SIG-M5 treated with dmso at 0.1 percent for 504 hours (cell line): ENCODE data around the gene GRIN3A.
"Not testable (repeated sequence)": the region's sequence is repeated elsewhere in the genome, so short reads cannot be mapped to it uniquely, and the experiment has no call there.

Experiments
- DNase-seq: peaks from one replicate; lab custom pipeline; 2025; ENCODE audit not compliant: unreplicated experiment; lab: John Stamatoyannopoulos, UW

The GRIN3A gene

GRCh38 chr9:101582553-101582952 is 155.9 kb downstream of the GRIN3A start:
- no peak for DNase-seq

- peak; percentile 48 for DNase-seq
Measured at GRCh38 chr9:101579711-101580545, 158.5 kb downstream of the GRIN3A start.

GRCh38 chr9:101578378-101578777 is 160.1 kb downstream of the GRIN3A start:
- DNase-seq = peak; percentile 52

GRCh38 chr9:101574731-101575333 is 163.6 kb downstream of the GRIN3A start:
- no peak for DNase-seq

- DNase-seq = no peak
Measured at GRCh38 chr9:101572316-101572715, 166.1 kb downstream of the GRIN3A start.

GRCh38 chr9:101571114-101571513 is 167.3 kb downstream of the GRIN3A start:
- DNase-seq = no peak

- DNase-seq = no peak
Measured at GRCh38 chr9:101569741-101570501, 168.5 kb downstream of the GRIN3A start.

- no peak for DNase-seq
Measured at GRCh38 chr9:101567725-101568350, 170.6 kb downstream of the GRIN3A start.

- DNase-seq = peak; percentile 30
Measured at GRCh38 chr9:101566904-101567724, 171.3 kb downstream of the GRIN3A start.

GRCh38 chr9:101564252-101564651 is 174.2 kb downstream of the GRIN3A start:
- DNase-seq = no peak

GRCh38 chr9:101562966-101563365 is 175.5 kb downstream of the GRIN3A start:
- no peak for DNase-seq

- DNase-seq = no peak
Measured at GRCh38 chr9:101561740-101562139, 176.7 kb downstream of the GRIN3A start.

- DNase-seq = not testable (repeated sequence)
Measured at GRCh38 chr9:101549472-101550098, 188.9 kb downstream of the GRIN3A start.

- no peak for DNase-seq
Measured at GRCh38 chr9:101543098-101543735, 195.2 kb downstream of the GRIN3A start.

GRCh38 chr9:101540069-101540468 is 198.4 kb downstream of the GRIN3A start:
- DNase-seq = no peak

- DNase-seq = peak; percentile 16
Measured at GRCh38 chr9:101536938-101537337, 201.5 kb downstream of the GRIN3A start.

- no peak for DNase-seq
Measured at GRCh38 chr9:101536351-101536750, 202.1 kb downstream of the GRIN3A start.

GRCh38 chr9:101533334-101534204 is 204.9 kb downstream of the GRIN3A start, which contains the start of gene RNF20:
Gene RNF20, plus strand, starts transcription at chr9:101533853. Its CDS starts 1,571 bp downstream, at chr9:101535424.
- DNase-seq = peak; percentile 98
